Liver (tissue), 9 donors: ENCODE data around the gene TRIM71. TPM values are rescaled to one million over a fixed set of nuclear protein-coding genes. Genes with fewer than 3 reads are reported as not detected.
"Not testable (repeated sequence)": the region's sequence is repeated elsewhere in the genome, so short reads cannot be mapped to it uniquely, and the experiment has no call there.

ENCODE experiments used
- DNase-seq: peaks from one replicate; pipeline ENCODE4 v3.0.0-alpha.2; 2017; ENCODE audit warnings: low spot score
- H3K27ac ChIP-seq, 2 donors: one replicate each; pipeline ENCODE4 v1.7.0; 2013; ENCODE audit warnings: inconsistent platforms in 2 of 2, low read length in 2 of 2, control low read depth in 1 of 2, low read depth in 1 of 2, mild to moderate bottlenecking in 1 of 2
- H3K27me3 ChIP-seq, 4 donors: one replicate each; pipeline versions ENCODE4 v1.6.1 to v1.7.0; 2013; ENCODE audit warnings: low read length in 3 of 4, inconsistent platforms in 1 of 4, mild to moderate bottlenecking in 1 of 4, moderate library complexity in 1 of 4; ENCODE audit not compliant: control insufficient read depth in 4 of 4, insufficient read depth in 4 of 4
- H3K36me3 ChIP-seq, 4 donors: one replicate each; pipeline versions ENCODE4 v1.6.1 to v1.7.0; 2013; ENCODE audit warnings: low read length in 3 of 4, mild to moderate bottlenecking in 3 of 4, low read depth in 1 of 4, moderate library complexity in 1 of 4; ENCODE audit not compliant: control insufficient read depth in 4 of 4, insufficient read depth in 3 of 4
- H3K4me1 ChIP-seq, 4 donors: one replicate each; pipeline versions ENCODE4 v1.6.1 to v1.7.0; 2013; ENCODE audit warnings: low read length in 3 of 4, mild to moderate bottlenecking in 3 of 4, moderate library complexity in 1 of 4; ENCODE audit not compliant: control insufficient read depth in 4 of 4, insufficient read depth in 4 of 4
- H3K4me3 ChIP-seq, 3 donors: one replicate each; pipeline versions ENCODE4 v1.6.1 to v1.7.0; 2013; ENCODE audit warnings: low read length in 3 of 3, control low read depth in 1 of 3, low read depth in 1 of 3, mild to moderate bottlenecking in 1 of 3
- H3K9ac ChIP-seq, 2 donors: one replicate each; pipeline ENCODE4 v1.7.0; 2013; ENCODE audit warnings: low read length in 2 of 2, mild to moderate bottlenecking in 2 of 2, moderate library complexity in 2 of 2, control low read depth in 1 of 2, low read depth in 1 of 2
- H3K9me3 ChIP-seq, 4 donors: one replicate each; pipeline versions ENCODE4 v1.6.1 to v1.7.0; 2013; ENCODE audit warnings: low read length in 3 of 4; ENCODE audit not compliant: control insufficient read depth in 4 of 4
- FOXA1 ChIP-seq: IDR thresholded peaks from 2 replicates; pipeline ENCODE4 v1.6.1; 2016; ENCODE audit warnings: antibody characterized with exemption
- FOXA2 ChIP-seq: IDR thresholded peaks from 2 replicates; pipeline ENCODE4 v1.6.1; 2016; ENCODE audit warnings: antibody characterized with exemption
- GABPA ChIP-seq, 2 donors: IDR thresholded peaks in 1 of 2; conservative IDR thresholded peaks in 1 of 2; 2 replicates each; pipeline ENCODE4 v1.6.1; 2016; ENCODE audit warnings: antibody characterized with exemption in 2 of 2, mild to moderate bottlenecking in 1 of 2, moderate library complexity in 1 of 2
- HNF4A ChIP-seq, 2 donors: conservative IDR thresholded peaks; 2 replicates each; pipeline ENCODE4 v1.6.1; 2016; ENCODE audit warnings: antibody characterized with exemption in 2 of 2, mild to moderate bottlenecking in 2 of 2
- JUND ChIP-seq, 2 donors: IDR thresholded peaks; 2 replicates each; pipeline ENCODE4 v1.6.1; 2016; ENCODE audit warnings: antibody characterized with exemption in 2 of 2
- NR2F2 ChIP-seq: IDR thresholded peaks from 2 replicates; pipeline ENCODE4 v1.6.1; 2016; ENCODE audit warnings: antibody characterized with exemption
- RAD21 ChIP-seq, 2 donors: IDR thresholded peaks; 2 replicates each; pipeline ENCODE4 v1.6.1; 2016; ENCODE audit warnings: antibody characterized with exemption in 2 of 2, mild to moderate bottlenecking in 2 of 2
- RXRA ChIP-seq, 2 donors: IDR thresholded peaks; 2 replicates each; pipeline ENCODE4 v1.6.1; 2017 to 2018; ENCODE audit warnings: antibody characterized with exemption in 2 of 2, mild to moderate bottlenecking in 1 of 2
- SP1 ChIP-seq: IDR thresholded peaks from 2 replicates; pipeline ENCODE4 v1.6.1; 2018; ENCODE audit warnings: antibody characterized with exemption, mild to moderate bottlenecking
- TAF1 ChIP-seq: conservative IDR thresholded peaks from 2 replicates; pipeline ENCODE4 v1.6.1; 2016; ENCODE audit warnings: antibody characterized with exemption, mild to moderate bottlenecking
- WGBS: extraction: QIAGEN DNeasy Blood & Tissue Kit; methylation state at CpG from one replicate; pipeline ENCODE4 v1.1.7; 2013; 5-methylcytosine and 5-hydroxymethylcytosine counted together
- polyA plus RNA-seq, 2 donors: library from polyadenylated mRNA; stranded (reverse) in 1 of 2; unstranded in 1 of 2; fragments of 200-250 nt in 1 of 2; fragments of >200 nt in 1 of 2; fragmentation: Nextera tagmentation in 1 of 2; extraction: Ambion mirVana in 1 of 2; gene quantifications; one replicate each; pipeline versions ENCODE4 v1.2.1 to v1.2.3, GENCODE V29; 2013 to 2015
- total RNA-seq, 2 donors: library from RNA; depleted of rRNA; stranded (reverse); fragments of >200 nt; gene quantifications; one replicate each; pipeline ENCODE4 v1.2.3, GENCODE V29; 2014
- TF ChIP-seq, protein P1 (sequence below): IDR thresholded peaks from 2 replicates; pipeline ENCODE4 v1.6.1; 2016; ENCODE audit warnings: antibody characterized with exemption, mild to moderate bottlenecking
- TF ChIP-seq, protein P2 (sequence below): IDR thresholded peaks from 2 replicates; pipeline ENCODE4 v1.6.1; 2016; ENCODE audit warnings: antibody characterized with exemption
- TF ChIP-seq, protein P3 (sequence below): IDR thresholded peaks from 2 replicates; pipeline ENCODE4 v1.6.1; 2016; ENCODE audit warnings: antibody characterized with exemption
- donor health status: healthy.
- donor health status: healthy.
- donor health status: healthy.
- donor health status: healthy.
- donor health status: healthy.

TRIM71 gene
- total and polyA plus RNA-seq, 4 donors = under 0.01 to 9.1 TPM; not detected in 2

DNA sequence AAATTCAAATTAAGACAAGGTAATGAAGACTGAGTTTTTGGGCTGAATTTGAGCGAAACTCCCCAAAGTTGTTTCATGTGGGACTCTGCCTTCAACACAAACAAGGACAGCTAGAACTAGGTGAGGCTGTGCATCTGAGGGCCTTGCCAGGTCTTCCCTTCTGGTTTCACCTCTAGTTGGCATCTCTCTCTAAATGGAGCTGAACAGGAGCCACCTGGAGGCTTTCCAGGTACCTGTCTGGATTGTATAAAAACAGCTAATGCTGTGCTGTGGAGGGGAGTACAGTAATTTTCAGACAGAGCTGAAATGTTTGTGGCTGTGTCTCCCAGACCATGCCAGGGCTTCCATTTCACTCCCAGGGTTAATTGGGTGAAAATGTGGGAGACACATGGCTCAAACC, 27.1 kb downstream of the TRIM71 start:
- WGBS = 100% methylated on average over 1 of the region's 1 CpG
- TF ChIP-seq HNF4A (conservative IDR thresholded peaks at IDR 0.05) (no peak), FOXA2 (no peak), RXRA (IDR thresholded peaks at IDR 0.05) (no peak), NR2F2 (no peak), SP1 (no peak), GABPA (IDR thresholded peaks at IDR 0.05 in 1 of 2, conservative IDR thresholded peaks at IDR 0.05 in 1 of 2) (no peak), FOXA1 (no peak), RAD21 (IDR thresholded peaks at IDR 0.05) (no peak), TAF1 (no peak), JUND (IDR thresholded peaks at IDR 0.05) (no peak)
- TF ChIP-seq, protein P1, sequence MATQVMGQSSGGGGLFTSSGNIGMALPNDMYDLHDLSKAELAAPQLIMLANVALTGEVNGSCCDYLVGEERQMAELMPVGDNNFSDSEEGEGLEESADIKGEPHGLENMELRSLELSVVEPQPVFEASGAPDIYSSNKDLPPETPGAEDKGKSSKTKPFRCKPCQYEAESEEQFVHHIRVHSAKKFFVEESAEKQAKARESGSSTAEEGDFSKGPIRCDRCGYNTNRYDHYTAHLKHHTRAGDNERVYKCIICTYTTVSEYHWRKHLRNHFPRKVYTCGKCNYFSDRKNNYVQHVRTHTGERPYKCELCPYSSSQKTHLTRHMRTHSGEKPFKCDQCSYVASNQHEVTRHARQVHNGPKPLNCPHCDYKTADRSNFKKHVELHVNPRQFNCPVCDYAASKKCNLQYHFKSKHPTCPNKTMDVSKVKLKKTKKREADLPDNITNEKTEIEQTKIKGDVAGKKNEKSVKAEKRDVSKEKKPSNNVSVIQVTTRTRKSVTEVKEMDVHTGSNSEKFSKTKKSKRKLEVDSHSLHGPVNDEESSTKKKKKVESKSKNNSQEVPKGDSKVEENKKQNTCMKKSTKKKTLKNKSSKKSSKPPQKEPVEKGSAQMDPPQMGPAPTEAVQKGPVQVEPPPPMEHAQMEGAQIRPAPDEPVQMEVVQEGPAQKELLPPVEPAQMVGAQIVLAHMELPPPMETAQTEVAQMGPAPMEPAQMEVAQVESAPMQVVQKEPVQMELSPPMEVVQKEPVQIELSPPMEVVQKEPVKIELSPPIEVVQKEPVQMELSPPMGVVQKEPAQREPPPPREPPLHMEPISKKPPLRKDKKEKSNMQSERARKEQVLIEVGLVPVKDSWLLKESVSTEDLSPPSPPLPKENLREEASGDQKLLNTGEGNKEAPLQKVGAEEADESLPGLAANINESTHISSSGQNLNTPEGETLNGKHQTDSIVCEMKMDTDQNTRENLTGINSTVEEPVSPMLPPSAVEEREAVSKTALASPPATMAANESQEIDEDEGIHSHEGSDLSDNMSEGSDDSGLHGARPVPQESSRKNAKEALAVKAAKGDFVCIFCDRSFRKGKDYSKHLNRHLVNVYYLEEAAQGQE = no peak
- TF ChIP-seq, protein P2, sequence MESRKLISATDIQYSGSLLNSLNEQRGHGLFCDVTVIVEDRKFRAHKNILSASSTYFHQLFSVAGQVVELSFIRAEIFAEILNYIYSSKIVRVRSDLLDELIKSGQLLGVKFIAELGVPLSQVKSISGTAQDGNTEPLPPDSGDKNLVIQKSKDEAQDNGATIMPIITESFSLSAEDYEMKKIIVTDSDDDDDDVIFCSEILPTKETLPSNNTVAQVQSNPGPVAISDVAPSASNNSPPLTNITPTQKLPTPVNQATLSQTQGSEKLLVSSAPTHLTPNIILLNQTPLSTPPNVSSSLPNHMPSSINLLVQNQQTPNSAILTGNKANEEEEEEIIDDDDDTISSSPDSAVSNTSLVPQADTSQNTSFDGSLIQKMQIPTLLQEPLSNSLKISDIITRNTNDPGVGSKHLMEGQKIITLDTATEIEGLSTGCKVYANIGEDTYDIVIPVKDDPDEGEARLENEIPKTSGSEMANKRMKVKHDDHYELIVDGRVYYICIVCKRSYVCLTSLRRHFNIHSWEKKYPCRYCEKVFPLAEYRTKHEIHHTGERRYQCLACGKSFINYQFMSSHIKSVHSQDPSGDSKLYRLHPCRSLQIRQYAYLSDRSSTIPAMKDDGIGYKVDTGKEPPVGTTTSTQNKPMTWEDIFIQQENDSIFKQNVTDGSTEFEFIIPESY = no peak
- TF ChIP-seq, protein P3, sequence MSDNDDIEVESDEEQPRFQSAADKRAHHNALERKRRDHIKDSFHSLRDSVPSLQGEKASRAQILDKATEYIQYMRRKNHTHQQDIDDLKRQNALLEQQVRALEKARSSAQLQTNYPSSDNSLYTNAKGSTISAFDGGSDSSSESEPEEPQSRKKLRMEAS = no peak
- H3K4me1 ChIP-seq = peaks cover 0 to 4% (median 3%) of the 10 kb centered on the region in 4 donors
- H3K4me3 ChIP-seq = no peak overlapping the region
- no peak overlapping the region for H3K27ac ChIP-seq
- no peaks in the 10 kb centered on the region for H3K9me3 ChIP-seq
- H3K9ac ChIP-seq = no peak overlapping the region
- H3K27me3 ChIP-seq = no peaks in the 10 kb centered on the region
- no peak for DNase-seq
- H3K36me3 ChIP-seq = no peaks in the 10 kb centered on the region

DNA sequence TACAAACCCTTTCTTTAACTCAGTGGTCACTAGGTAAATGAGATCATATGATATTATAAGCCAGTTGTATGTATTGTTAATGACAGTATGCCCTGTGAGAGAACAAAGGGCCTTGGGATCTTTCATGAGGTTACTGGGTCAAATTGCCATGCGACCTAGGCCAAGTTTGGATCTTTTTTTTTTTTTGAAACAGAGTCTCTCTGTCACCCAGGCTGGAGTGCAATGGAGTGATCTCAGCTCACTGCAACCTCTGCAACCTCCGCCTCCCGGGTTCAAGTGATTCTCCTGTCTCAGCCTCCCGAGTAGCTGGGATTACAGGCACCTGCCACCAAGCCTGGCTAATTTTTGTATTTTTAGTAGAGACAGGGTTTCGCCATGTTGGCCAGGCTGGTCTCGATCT, 27.7 kb downstream of the TRIM71 start:
- DNase-seq, H3K27ac ChIP-seq, H3K4me3 ChIP-seq, H3K27me3 ChIP-seq, H3K4me1 ChIP-seq, H3K36me3 ChIP-seq, H3K9me3 ChIP-seq, H3K9ac ChIP-seq: not testable (repeated sequence)
- 91% methylated on average over 6 of the region's 6 CpGs for WGBS

DNA sequence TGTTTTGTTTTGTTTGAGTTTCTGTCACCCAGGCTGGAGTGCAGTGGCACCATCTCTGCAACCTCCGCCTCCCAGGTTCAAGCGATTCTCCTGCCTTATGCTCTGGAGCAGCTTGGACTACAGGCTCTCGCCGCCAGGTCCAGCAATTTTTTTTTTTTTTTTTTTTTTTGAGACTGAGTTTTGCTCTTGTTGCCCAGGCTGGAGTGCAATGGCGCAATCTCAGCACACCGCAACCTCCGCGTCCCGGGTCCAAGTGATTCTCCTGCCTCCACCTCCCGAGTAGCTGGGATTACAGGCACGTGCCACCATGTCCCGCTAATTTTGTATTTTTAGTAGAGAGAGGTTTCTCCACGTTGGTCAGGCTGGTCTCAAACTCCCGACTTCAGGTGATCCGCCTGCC, 29.2 kb downstream of the TRIM71 start:
- WGBS = 76% methylated on average over 15 of the region's 15 CpGs
- DNase-seq, H3K27me3 ChIP-seq, H3K27ac ChIP-seq, H3K4me3 ChIP-seq, H3K9ac ChIP-seq, H3K9me3 ChIP-seq, H3K36me3 ChIP-seq, H3K4me1 ChIP-seq: not testable (repeated sequence)
